Caco-2 (cell line): ENCODE measurements around the gene DNM2. TPM values are rescaled to one million over a fixed set of nuclear protein-coding genes. Genes with fewer than 3 reads are reported as not detected.
A peak's percentile ranks its signal among the peaks of the same experiment; 100 is the strongest.

ENCODE experiments used
- BruUV-seq: library from RNA; stranded (reverse); fragments of 400-500 nt; replicated peaks from 2 replicates; lab custom pipeline; 2021; lab: Mats Ljungman, UMichigan
- CTCF ChIA-PET: fragments of 300-600 bp; sonication (Branson Sonifier 250); formaldehyde crosslinking; loops from one replicate; lab custom pipeline; 2022; ENCODE audit warnings: antibody characterized with exemption; lab: Charles Lee
- POLR2A ChIA-PET: fragments of 300-600 bp; sonication (Branson Sonifier 250); formaldehyde crosslinking; loops from one replicate; lab custom pipeline; 2022; ENCODE audit warnings: antibody characterized with exemption; lab: Charles Lee
- DNase-seq, 2 experiments: peaks; one replicate each; pipeline versions ENCODE4 v3.0.0 to v3.0.0-alpha.2; 2020 to 2022
- H3K27me3 ChIP-seq: replicated peaks from 2 replicates; pipeline ENCODE4 v1.6.0; 2011; ENCODE audit warnings: low read length; ENCODE audit not compliant: control insufficient read depth, insufficient read depth
- H3K36me3 ChIP-seq: 2 replicates; pipeline ENCODE4 v1.5.1; 2011; ENCODE audit warnings: low read length; ENCODE audit not compliant: control insufficient read depth, insufficient read depth
- H3K4me1 ChIP-seq: fragments of 250-450 bp; sonication (Bioruptor Pico); 2 replicates; pipeline ENCODE4 v1.5.1; 2020; ENCODE audit warnings: mild to moderate bottlenecking
- H3K4me3 ChIP-seq: 2 replicates; pipeline ENCODE4 v1.5.1; 2011; ENCODE audit warnings: low read depth, mild to moderate bottlenecking, control low read depth, low read length
- H3K9me3 ChIP-seq: fragments of 250-450 bp; sonication (Bioruptor Pico); 2 replicates; pipeline ENCODE4 v1.5.1; 2020; ENCODE audit warnings: mild to moderate bottlenecking, moderate library complexity
- H3K27ac Mint-ChIP-seq: one replicate; pipeline ENCODE4 v1.8.0; 2022; ENCODE audit warnings: mixed read lengths; ENCODE audit not compliant: unreplicated experiment
- H3K27me3 Mint-ChIP-seq: one replicate; pipeline ENCODE4 v1.8.0; 2022; ENCODE audit warnings: mixed read lengths; ENCODE audit not compliant: insufficient read depth, unreplicated experiment
- H3K36me3 Mint-ChIP-seq: one replicate; pipeline ENCODE4 v1.8.0; 2022; ENCODE audit warnings: mild to moderate bottlenecking, mixed read lengths; ENCODE audit not compliant: insufficient read depth, unreplicated experiment
- H3K4me1 Mint-ChIP-seq: one replicate; pipeline ENCODE4 v1.8.0; 2022; ENCODE audit warnings: low read depth, mixed read lengths; ENCODE audit not compliant: unreplicated experiment
- H3K4me3 Mint-ChIP-seq: one replicate; pipeline ENCODE4 v1.8.0; 2022; ENCODE audit warnings: mild to moderate bottlenecking, moderate library complexity, mixed read lengths; ENCODE audit not compliant: unreplicated experiment
- H3K9me3 Mint-ChIP-seq: one replicate; pipeline ENCODE4 v1.8.0; 2022; ENCODE audit warnings: mixed read lengths; ENCODE audit not compliant: unreplicated experiment
- intact Hi-C: fragments of 100-400 bp; cut with micrococcal nuclease; formaldehyde crosslinking; loops from one replicate; pipeline ENCODE4 v1.10.0; 2022; ENCODE audit not compliant: unreplicated experiment
- total RNA-seq: library from RNA; stranded (reverse); gene quantifications from 2 replicates; pipeline ENCODE4 v1.2.3, GENCODE V29; 2022
- TF ChIP-seq, protein P1 (sequence below), 2 experiments: fragments of 200-600 bp in 1 of 2; IDR thresholded peaks; 1 replicate in 1 of 2; 2 replicates in 1 of 2; pipeline versions ENCODE4 v1.5.1 to v1.8.0; 2011 to 2022; ENCODE audit warnings: antibody characterized with exemption in 1 of 2, control low read depth in 1 of 2, inconsistent platforms in 1 of 2, low read depth in 1 of 2, low read length in 1 of 2, mild to moderate bottlenecking in 1 of 2, moderate library complexity in 1 of 2; ENCODE audit not compliant: insufficient read depth in 1 of 2, severe bottlenecking in 1 of 2, unreplicated experiment in 1 of 2

DNM2 gene
- total RNA-seq, 1 experiment from 2014 or later, result 137 TPM

DNA sequence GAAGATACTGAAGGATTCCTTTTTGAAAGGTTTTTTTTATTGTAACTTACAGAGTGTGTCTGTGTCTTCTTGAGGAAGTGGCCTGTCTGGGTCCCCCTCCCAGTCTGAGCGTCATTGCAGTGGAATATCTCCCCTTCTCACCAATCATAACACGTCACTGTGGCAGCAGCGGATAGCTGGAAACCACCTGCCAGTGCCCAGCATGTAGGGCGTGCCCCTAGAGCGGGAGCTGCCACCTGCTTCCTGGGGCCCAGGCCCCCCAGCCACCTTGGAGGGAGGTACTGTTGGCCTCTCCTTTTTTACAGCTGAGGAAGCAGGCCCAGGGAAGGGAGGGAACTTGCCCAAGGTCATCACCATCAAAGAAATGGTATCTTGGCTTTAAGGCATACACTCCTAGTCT, 4.6 kb upstream of the DNM2 start:
- no peaks in the 10 kb centered on the region for H3K4me1 ChIP-seq
- no peak for DNase-seq
- no peaks in the 10 kb centered on the region for H3K9me3 Mint-ChIP-seq
- no peaks in the 10 kb centered on the region for H3K36me3 ChIP-seq
- TF ChIP-seq, protein P1, sequence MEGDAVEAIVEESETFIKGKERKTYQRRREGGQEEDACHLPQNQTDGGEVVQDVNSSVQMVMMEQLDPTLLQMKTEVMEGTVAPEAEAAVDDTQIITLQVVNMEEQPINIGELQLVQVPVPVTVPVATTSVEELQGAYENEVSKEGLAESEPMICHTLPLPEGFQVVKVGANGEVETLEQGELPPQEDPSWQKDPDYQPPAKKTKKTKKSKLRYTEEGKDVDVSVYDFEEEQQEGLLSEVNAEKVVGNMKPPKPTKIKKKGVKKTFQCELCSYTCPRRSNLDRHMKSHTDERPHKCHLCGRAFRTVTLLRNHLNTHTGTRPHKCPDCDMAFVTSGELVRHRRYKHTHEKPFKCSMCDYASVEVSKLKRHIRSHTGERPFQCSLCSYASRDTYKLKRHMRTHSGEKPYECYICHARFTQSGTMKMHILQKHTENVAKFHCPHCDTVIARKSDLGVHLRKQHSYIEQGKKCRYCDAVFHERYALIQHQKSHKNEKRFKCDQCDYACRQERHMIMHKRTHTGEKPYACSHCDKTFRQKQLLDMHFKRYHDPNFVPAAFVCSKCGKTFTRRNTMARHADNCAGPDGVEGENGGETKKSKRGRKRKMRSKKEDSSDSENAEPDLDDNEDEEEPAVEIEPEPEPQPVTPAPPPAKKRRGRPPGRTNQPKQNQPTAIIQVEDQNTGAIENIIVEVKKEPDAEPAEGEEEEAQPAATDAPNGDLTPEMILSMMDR (IDR thresholded peaks at IDR 0.05; ENCODE audit: insufficient read depth in 1 of 2, low read depth in 1 of 2, low read length in 1 of 2, severe bottlenecking in 1 of 2, unreplicated experiment in 1 of 2), result no peak
- H3K27ac Mint-ChIP-seq, result no peak overlapping the region
- intact Hi-C loops, result no loop called here
- H3K9me3 ChIP-seq, result no peaks in the 10 kb centered on the region
- H3K36me3 Mint-ChIP-seq, result peaks cover 15% of the 10 kb centered on the region
- no peaks in the 10 kb centered on the region for H3K4me1 Mint-ChIP-seq
- CTCF ChIA-PET, result no interaction called here
- POLR2A ChIA-PET, result no interaction called here
- H3K4me3 Mint-ChIP-seq, result no peak overlapping the region
- H3K27me3 Mint-ChIP-seq, result no peaks in the 10 kb centered on the region
- H3K27me3 ChIP-seq, result no peaks in the 10 kb centered on the region
- no TSS peak for BruUV-seq
- H3K4me3 ChIP-seq, result no peak overlapping the region

DNA sequence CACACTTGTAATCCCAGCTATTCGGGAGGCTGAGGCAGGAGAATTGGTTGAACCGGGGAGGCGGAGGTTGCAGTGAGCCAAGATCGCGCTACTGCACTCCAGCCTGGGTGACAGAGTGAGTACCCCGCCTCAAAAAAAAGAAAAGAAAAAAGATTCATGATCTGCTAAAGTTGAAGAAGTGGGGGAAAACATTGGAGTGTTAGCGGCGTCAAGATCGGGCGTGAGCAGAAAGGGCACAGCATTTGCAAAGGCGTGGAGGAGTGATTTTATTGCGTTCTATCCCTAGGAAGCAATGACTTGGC, 874 bp upstream of the DNM2 start:
- 0 out of 2 replicates have a peak, but pooled peaks cover 5% of the 10 kb centered on the region for H3K4me1 ChIP-seq
- TF ChIP-seq, protein P1 (IDR thresholded peaks at IDR 0.05; ENCODE audit: insufficient read depth in 1 of 2, low read depth in 1 of 2, low read length in 1 of 2, severe bottlenecking in 1 of 2, unreplicated experiment in 1 of 2), result no peak
- no peaks in the 10 kb centered on the region for H3K27me3 Mint-ChIP-seq
- peaks cover 8% of the 10 kb centered on the region for H3K4me1 Mint-ChIP-seq
- H3K9me3 Mint-ChIP-seq, result no peaks in the 10 kb centered on the region
- no peak overlapping the region for H3K4me3 ChIP-seq
- POLR2A ChIA-PET, result interaction anchor here (0.7 to 2.1 kb wide), 4 partner anchors 10 to 147 kb away, joined by 4 to 19 read pairs (median 5); partner anchors contain the start of gene TMED1
- peaks cover 2% of the 10 kb centered on the region; the same call in 1 of the 2 replicates for H3K36me3 ChIP-seq
- CTCF ChIA-PET, result interaction anchor here (0.6 to 1.9 kb wide), 16 partner anchors 10 to 642 kb away, joined by 3 to 20 read pairs (median 4); partner anchors contain the start of genes LDLR, QTRT1 and TMED1
- H3K27ac Mint-ChIP-seq, result peak overlapping the region; percentile 53
- no peaks in the 10 kb centered on the region for H3K9me3 ChIP-seq
- BruUV-seq, result no TSS peak
- no peaks in the 10 kb centered on the region for H3K27me3 ChIP-seq
- intact Hi-C loops, result loop anchor here (1.0 kb wide), 4 partner anchors 10 to 147 kb away; partner anchors contain the start of gene TMED1
- peak overlapping the region; percentile 48 for H3K4me3 Mint-ChIP-seq
- no peak for DNase-seq
- peaks cover 10% of the 10 kb centered on the region for H3K36me3 Mint-ChIP-seq

DNA sequence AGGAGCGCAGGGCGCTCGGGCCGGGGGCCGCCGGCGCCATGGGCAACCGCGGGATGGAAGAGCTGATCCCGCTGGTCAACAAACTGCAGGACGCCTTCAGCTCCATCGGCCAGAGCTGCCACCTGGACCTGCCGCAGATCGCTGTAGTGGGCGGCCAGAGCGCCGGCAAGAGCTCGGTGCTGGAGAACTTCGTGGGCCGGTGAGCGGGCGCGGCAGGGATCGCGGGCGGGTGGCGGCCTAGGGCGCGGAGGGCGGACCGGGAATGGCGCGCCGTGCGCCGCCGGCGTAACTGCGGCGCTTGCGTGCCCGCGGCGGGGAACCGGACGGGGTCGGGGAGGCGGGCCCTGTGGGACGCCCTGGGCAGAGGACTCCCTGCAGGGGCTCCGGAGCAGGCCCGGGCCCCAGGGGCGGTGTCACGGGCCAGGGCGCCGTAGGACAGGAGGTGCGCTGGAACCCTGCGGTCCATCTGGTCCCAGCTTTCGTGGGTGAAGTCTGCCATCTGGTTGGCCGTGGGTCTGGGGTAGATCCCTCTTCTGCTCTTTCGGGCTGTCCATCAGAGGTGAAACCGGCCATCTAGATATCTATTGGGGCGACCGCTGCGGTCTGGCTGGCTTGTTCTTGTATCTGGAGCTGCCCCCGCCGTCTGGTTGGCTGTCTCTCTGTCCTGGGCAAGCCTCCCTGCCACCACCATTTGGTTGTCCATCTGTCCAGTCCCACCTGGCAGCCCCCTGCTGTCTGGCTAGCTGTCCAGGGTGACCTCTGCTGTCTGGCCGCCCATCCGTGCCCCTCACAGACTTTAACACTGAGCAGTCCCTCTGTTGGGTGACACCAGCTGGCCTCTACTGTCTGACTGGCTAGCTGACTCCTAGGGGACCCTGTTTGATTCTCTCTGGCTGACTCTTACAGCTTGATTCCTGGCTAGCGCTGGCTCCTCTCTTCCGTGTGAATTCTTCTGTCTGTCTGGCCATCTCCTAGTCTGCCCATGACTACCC, 622 bp downstream of the DNM2 start:
- intact Hi-C loops, result no loop called here

More for the DNA sequence above, 622 bp downstream of the DNM2 start:
- H3K36me3 Mint-ChIP-seq, result peaks cover 10% of the 10 kb centered on the region
- H3K27me3 ChIP-seq, result no peaks in the 10 kb centered on the region
- H3K9me3 ChIP-seq, result no peaks in the 10 kb centered on the region
- TF ChIP-seq, protein P1 (IDR thresholded peaks at IDR 0.05; ENCODE audit: insufficient read depth in 1 of 2, low read depth in 1 of 2, low read length in 1 of 2, severe bottlenecking in 1 of 2, unreplicated experiment in 1 of 2), result no peak
- peaks cover 8% of the 10 kb centered on the region for H3K4me1 Mint-ChIP-seq
- peaks cover 2% of the 10 kb centered on the region; the same call in 1 of the 2 replicates for H3K36me3 ChIP-seq
- H3K4me1 ChIP-seq, result 0 out of 2 replicates have a peak, but pooled peaks cover 5% of the 10 kb centered on the region
- peak overlapping the region; percentile 99 for H3K4me3 ChIP-seq
- POLR2A ChIA-PET, result interaction anchor here (1.2 to 2.1 kb wide), 4 partner anchors 12 to 117 kb away, joined by 3 to 19 read pairs (median 5); partner anchors contain the start of gene TMED1
- no peaks in the 10 kb centered on the region for H3K27me3 Mint-ChIP-seq
- peak overlapping the region; percentile 93 for H3K4me3 Mint-ChIP-seq
- CTCF ChIA-PET, result interaction anchor here (0.5 to 1.9 kb wide), 17 partner anchors 10 to 371 kb away, joined by 3 to 20 read pairs (median 5); partner anchors contain the start of genes LDLR, QTRT1 and TMED1
- H3K9me3 Mint-ChIP-seq, result no peaks in the 10 kb centered on the region
- no TSS peak for BruUV-seq
- H3K27ac Mint-ChIP-seq, result peak overlapping the region; percentile 76
- DNase-seq, result peak in 1 of 2 experiments; percentile 63
